GM12874 (cell line): ENCODE results near the gene TUBB4A.

Experiments used
- TF ChIP-seq, protein P1 (sequence below): IDR thresholded peaks from 2 replicates; pipeline ENCODE4 v1.5.1; 2011; ENCODE audit warnings: low read depth, mild to moderate bottlenecking, control low read depth, low read length, moderate library complexity; ENCODE audit not compliant: insufficient read depth

The TUBB4A gene

DNA sequence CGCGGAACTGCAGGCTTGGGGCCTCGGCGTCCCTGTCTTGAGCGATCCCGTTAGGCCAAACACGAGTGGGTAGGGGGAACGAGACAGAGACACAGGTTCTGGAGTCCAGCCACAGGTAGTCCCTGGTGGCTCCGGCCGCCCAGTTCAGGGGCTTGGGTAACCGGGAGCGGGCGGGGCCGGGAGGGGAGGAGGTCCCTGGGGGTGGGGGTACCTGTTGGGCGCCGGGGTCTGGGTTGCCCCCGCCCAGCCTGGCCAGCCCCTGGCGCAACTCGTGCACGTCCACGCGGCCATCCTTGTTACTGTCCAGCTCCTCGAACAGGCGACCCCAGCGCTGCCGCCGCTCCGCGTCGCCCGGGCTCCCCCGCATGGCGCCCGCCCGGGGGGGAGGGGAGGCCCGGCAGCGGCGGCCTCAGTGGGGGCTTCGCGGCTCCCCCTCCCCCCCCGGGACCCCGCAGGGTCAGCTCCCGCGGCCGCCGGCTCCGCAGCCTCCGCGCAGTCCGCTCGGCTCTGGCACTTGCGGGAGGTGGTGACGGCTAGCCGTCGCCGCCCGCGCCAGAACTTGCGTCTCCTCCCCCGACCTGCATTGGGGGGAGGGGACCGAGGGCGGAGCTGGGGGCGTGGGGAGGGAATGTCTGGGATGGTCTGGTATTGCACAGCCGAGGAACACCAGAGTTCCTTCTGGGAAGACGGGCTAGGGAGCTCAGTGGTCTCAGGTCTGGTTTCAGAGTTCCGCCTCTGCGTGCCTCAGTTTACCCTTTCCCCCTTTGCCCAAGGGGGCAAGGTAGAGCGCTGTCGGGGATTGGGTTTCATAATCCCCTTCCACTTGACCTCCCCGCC lies 42.6 kb downstream of the TUBB4A start, which contains the start of gene SLC25A23:
Gene SLC25A23, minus strand, starts transcription at position 531 of the 837 bp plus-strand sequence. Its CDS starts 164 bp downstream, at position 367.
- TF ChIP-seq, protein P1, sequence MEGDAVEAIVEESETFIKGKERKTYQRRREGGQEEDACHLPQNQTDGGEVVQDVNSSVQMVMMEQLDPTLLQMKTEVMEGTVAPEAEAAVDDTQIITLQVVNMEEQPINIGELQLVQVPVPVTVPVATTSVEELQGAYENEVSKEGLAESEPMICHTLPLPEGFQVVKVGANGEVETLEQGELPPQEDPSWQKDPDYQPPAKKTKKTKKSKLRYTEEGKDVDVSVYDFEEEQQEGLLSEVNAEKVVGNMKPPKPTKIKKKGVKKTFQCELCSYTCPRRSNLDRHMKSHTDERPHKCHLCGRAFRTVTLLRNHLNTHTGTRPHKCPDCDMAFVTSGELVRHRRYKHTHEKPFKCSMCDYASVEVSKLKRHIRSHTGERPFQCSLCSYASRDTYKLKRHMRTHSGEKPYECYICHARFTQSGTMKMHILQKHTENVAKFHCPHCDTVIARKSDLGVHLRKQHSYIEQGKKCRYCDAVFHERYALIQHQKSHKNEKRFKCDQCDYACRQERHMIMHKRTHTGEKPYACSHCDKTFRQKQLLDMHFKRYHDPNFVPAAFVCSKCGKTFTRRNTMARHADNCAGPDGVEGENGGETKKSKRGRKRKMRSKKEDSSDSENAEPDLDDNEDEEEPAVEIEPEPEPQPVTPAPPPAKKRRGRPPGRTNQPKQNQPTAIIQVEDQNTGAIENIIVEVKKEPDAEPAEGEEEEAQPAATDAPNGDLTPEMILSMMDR = no peak

DNA sequence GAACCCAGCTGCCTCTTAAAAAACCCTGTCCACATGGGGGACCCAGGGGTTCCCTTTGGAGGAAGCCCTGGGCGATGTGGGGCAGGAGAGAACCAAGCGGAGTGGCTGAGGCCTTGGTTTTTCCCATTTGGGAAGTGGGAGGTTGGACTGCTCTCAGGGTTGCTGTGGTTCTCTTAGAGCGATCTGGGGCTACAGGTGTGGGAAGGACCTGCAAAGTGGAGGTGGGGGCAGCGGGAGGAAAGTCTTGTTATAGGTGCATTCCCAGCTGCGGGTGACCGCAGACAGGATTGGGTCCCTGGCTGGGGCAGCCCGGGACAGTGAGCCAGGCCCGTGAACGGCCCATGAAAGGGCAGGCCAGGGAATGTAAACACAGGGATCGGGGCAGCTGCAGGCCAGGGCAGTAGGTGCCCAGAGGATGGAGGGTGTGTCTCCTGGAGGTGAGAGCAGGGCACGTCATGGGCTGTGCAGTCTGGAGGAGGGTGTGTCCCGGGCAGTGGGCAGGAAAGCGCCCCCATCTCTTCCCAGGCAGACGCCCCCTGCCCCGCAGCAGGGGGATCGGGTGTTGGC lies 43.3 kb downstream of the TUBB4A start:
- TF ChIP-seq, protein P1 = no peak

DNA sequence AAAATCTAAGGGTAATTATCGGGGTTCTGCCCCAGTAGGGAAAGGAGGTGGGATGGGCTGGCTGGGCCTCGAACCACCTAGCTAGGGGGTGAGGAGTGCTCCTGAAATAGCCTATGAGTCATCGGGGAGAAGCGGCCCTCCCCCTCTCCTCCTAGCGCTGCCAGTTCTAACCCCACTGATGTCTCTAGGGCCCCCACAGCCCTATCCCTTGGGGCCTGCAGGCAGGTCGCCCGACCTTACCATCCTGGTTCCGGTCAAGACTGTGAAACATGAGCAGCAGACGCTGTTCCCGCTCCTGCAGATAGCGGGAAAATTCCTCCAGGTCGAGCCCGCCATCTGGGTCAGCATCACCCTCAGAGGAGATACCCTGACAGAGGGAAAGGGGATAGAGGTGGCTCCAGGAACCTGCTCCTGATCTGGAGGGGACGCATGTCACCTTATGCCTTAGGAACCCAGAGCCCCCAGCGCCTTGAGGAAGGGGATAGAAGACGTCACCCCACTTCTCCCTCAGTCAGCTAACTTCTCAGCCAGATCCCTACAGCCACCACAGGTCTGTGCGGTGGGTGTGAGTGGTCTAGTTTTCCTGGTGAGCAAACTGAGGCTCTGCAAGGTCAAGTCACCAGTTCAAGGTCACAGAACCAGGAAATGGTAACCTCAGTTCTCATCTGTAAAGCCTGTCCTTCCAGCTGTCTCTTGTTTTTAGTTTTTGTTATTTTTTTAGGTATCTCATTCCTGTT lies 44.0 kb downstream of the TUBB4A start:
- TF ChIP-seq, protein P1 = no peak

DNA sequence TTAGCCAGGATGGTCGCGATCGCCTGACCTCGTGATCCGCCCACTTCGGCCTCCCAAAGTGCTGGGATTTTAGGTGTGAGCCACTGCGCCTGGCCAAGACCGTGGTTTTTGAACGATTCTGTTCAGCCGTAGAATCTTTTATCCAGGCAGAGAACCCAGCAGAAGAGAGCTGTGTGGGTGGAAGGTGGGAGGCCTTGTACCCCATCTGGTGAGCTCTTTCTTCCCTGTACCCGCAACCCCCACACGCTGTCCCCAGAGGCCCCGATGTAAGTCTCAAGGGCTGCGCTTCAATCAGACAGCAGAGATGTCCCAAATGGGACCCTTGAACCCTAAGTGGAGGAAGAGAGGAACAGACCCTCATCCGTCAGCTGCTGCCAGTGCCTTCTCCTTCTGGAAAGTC lies 46.2 kb downstream of the TUBB4A start:
- TF ChIP-seq, protein P1 = no peak

DNA sequence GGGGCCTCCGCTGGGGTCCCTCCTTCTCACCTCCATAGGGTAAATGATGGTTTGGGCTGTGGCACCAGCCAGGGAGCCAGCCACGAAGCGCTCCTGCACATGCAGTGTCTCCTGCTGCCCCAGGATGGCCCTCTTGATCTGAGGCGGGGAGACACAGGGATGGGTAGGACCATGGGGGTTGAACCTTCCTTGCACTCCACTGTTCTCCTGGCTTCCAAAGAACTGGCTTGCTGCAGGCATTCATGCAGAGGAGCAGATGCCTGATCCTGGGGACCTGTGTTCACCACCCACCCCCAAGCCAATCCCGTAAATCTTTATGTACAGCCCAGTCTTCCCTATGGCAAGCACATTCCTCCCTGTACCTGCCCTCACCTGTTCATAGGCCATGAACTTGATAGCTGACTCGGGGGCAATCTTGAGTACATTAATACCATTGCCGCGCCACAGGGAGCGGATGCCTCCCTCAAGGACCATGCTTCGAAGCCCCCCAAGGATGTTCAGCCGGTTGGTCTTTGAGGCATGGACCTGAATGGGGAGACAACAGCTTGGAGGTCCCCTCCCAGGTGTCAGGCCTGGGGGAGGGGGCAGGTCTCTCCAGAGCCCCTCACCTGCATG lies 48.1 kb downstream of the TUBB4A start:
- TF ChIP-seq, protein P1 = no peak

DNA sequence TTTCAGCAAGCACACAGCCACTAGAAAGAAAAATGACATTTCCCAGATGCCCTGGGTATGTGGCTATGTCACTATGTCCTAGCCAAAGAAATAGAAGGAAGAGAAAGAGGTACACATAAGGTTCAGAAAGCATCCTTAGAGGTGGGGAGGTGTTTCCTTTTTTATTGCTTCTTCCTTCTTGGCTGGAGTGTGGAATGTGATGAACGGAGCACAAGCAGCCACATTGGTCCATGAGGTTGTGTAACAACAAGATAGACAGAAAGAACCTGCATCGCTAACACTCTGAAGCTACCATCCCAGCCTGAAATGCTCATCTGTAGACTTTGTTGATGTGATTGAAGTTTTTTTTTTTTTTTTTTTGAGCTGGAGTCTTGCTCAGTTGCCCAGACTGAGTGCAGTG lies 49.2 kb downstream of the TUBB4A start:
- TF ChIP-seq, protein P1 = no peak

DNA sequence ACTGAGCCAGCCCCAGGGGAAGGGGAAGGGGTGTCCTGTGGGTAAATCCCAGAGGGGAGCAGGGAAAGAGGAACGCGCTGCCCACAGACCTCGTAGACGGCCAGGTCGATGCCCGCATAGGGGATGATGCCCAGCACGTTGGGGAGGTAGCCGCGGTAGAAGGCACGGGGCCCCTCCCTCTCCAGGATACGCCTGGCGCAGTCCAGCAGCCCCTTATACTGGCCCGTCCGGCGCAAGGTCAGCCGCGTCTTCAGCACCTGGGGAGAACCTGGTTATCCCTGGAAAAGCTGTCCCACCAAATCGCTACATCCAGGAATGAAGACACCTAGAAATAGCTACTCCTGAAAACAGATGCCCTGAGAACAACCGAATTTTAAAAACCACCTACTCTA lies 49.9 kb downstream of the TUBB4A start:
- TF ChIP-seq, protein P1 = no peak
